ENCODE data around the gene IGFBP1. TPM values are rescaled to one million over a fixed set of nuclear protein-coding genes. Genes with fewer than 3 reads are reported as not detected.

The IGFBP1 gene
- total RNA-seq, 4 donors from 2014 or later: 0.49 to 3.6 TPM; not detected in 2

- ATAC-seq (no peak), DNase-seq (no peak)
- Histone ChIP-seq H3K4me3 (no peak overlapping the region), H3K36me3 (no peaks in the 10 kb centered on the region), H3K27ac (no peak overlapping the region), H3K27me3 (no peaks in the 10 kb centered on the region), H3K4me1 (no peaks in the 10 kb centered on the region), H3K9me3 (no peaks in the 10 kb centered on the region)
- TF ChIP-seq POLR2A (IDR thresholded peaks at IDR 0.05) (no peak), CTCF (IDR thresholded peaks at IDR 0.05 in 4 of 5, conservative IDR thresholded peaks at IDR 0.05 in 1 of 5) (no peak)
- in situ Hi-C loops (cut with MboI; ENCODE audit: low sequenced_read_pairs in 4 of 4): no loop called here
- intact Hi-C loops (cut with DNase I; ENCODE audit: low total_unique reads): no loop called here
Measured at GRCh38 chr7:45909561-45909960, 21.3 kb downstream of the IGFBP1 start.

- no peak for DNase-seq
- in situ Hi-C loops (cut with MboI; ENCODE audit: low sequenced_read_pairs in 4 of 4): loop anchor here in 3 of 4 donors (10.0 kb wide), 2 partner anchors 1184 to 1274 kb away; no protein-coding TSS in a partner anchor
- no peak for TF ChIP-seq CTCF (IDR thresholded peaks at IDR 0.05 in 4 of 5, conservative IDR thresholded peaks at IDR 0.05 in 1 of 5)
- TF ChIP-seq POLR2A (IDR thresholded peaks at IDR 0.05): no peak
- no peaks in the 10 kb centered on the region for H3K27me3 ChIP-seq
- H3K36me3 ChIP-seq: peaks cover 0 to 1% of the 10 kb centered on the region in 2 donors
- H3K4me3 ChIP-seq: no peak overlapping the region
- intact Hi-C loops (cut with DNase I; ENCODE audit: low total_unique reads): no loop called here
- ATAC-seq: no peak
- no peaks in the 10 kb centered on the region for H3K9me3 ChIP-seq
- H3K27ac ChIP-seq: no peak overlapping the region
- no peaks in the 10 kb centered on the region for H3K4me1 ChIP-seq
Measured at GRCh38 chr7:45910855-45911254, 22.6 kb downstream of the IGFBP1 start.

GRCh38 chr7:45911311-45911710, 23.0 kb downstream of the IGFBP1 start:
- no peak overlapping the region for H3K27ac ChIP-seq
- intact Hi-C loops (cut with DNase I; ENCODE audit: low total_unique reads): no loop called here
- ATAC-seq: no peak

GRCh38 chr7:45912972-45913371, 24.7 kb downstream of the IGFBP1 start:
- Histone ChIP-seq H3K4me1 (peaks cover 0 to 4% of the 10 kb centered on the region in 2 donors), H3K27me3 (peaks cover under 1 to 3% (median 2%) of the 10 kb centered on the region in 3 donors), H3K27ac (no peak overlapping the region), H3K4me3 (no peak overlapping the region), H3K36me3 (peaks cover 0 to 13% of the 10 kb centered on the region in 2 donors), H3K9me3 (no peaks in the 10 kb centered on the region)
- no peak for TF ChIP-seq CTCF (IDR thresholded peaks at IDR 0.05 in 4 of 5, conservative IDR thresholded peaks at IDR 0.05 in 1 of 5)
- TF ChIP-seq POLR2A (IDR thresholded peaks at IDR 0.05): no peak
- in situ Hi-C loops (cut with MboI; ENCODE audit: low sequenced_read_pairs in 4 of 4): loop anchor here in 3 of 4 donors (10.0 kb wide), 2 partner anchors 1182 to 1272 kb away; no protein-coding TSS in a partner anchor
- intact Hi-C loops (cut with DNase I; ENCODE audit: low total_unique reads): no loop called here
- DNase-seq (no peak), ATAC-seq (no peak)

More at GRCh38 chr7:45911311-45911710, 23.0 kb downstream of the IGFBP1 start:
- no peaks in the 10 kb centered on the region for H3K27me3 ChIP-seq
- no peak for DNase-seq
- peaks cover 0 to 6% of the 10 kb centered on the region in 2 donors for H3K36me3 ChIP-seq
- H3K9me3 ChIP-seq: no peaks in the 10 kb centered on the region
- TF ChIP-seq POLR2A (IDR thresholded peaks at IDR 0.05) (no peak), CTCF (IDR thresholded peaks at IDR 0.05 in 4 of 5, conservative IDR thresholded peaks at IDR 0.05 in 1 of 5) (no peak)
- in situ Hi-C loops (cut with MboI; ENCODE audit: low sequenced_read_pairs in 4 of 4): loop anchor here in 3 of 4 donors (10.0 kb wide), 2 partner anchors 1183 to 1273 kb away; no protein-coding TSS in a partner anchor
- H3K4me1 ChIP-seq: no peaks in the 10 kb centered on the region
- no peak overlapping the region for H3K4me3 ChIP-seq
